ENCODE data around the gene FNDC10.

DNA sequence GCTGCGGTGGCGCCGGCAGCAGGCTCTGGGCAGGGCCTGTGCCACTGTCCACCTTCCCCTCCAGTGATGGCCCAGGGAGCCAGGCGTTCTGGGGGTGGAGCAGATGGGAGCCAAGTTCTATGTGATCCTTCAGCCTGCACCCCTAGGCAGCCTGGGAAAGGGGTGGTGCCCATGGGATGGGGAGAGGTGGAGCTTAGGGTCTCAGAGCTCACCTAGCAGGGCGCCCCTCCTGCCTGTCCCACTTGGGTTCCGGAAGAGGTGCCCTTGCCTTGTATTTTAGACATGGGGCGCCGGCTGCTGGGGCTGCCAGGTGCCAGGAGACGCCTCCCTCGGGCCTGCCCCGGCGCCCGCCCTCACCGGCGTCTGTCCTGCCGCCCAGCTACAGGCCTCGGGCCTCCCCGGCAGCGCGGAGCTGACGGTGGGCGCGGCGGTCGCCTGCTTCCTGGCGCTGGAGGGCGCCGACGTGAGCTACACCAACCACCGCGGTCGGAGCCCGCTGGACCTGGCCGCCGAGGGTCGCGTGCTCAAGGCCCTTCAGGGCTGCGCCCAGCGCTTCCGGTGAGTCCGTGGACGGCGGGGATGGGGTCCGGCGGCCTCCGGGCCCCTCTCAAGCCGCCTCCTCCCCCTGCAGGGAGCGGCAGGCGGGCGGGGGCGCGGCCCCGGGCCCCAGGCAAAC lies 29.0 kb upstream of the FNDC10 start:
- peak in 2 of 4 donors; percentile 4 to 24 for TF ChIP-seq POLR2A (IDR thresholded peaks at IDR 0.05)
- TF ChIP-seq, protein P1, sequence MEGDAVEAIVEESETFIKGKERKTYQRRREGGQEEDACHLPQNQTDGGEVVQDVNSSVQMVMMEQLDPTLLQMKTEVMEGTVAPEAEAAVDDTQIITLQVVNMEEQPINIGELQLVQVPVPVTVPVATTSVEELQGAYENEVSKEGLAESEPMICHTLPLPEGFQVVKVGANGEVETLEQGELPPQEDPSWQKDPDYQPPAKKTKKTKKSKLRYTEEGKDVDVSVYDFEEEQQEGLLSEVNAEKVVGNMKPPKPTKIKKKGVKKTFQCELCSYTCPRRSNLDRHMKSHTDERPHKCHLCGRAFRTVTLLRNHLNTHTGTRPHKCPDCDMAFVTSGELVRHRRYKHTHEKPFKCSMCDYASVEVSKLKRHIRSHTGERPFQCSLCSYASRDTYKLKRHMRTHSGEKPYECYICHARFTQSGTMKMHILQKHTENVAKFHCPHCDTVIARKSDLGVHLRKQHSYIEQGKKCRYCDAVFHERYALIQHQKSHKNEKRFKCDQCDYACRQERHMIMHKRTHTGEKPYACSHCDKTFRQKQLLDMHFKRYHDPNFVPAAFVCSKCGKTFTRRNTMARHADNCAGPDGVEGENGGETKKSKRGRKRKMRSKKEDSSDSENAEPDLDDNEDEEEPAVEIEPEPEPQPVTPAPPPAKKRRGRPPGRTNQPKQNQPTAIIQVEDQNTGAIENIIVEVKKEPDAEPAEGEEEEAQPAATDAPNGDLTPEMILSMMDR (IDR thresholded peaks at IDR 0.05): no peak
